Measurements from ENCODE around the gene MARK2.

Gene MARK2

GRCh38 chr11:63884196-63884932 lies 45.5 kb downstream of the MARK2 start:
- no peak for DNase-seq

GRCh38 chr11:63887386-63887999 lies 48.6 kb downstream of the MARK2 start:
- DNase-seq: no peak

- DNase-seq: peak; percentile 83
Measured at GRCh38 chr11:63888170-63889086, 49.5 kb downstream of the MARK2 start.

- DNase-seq: no peak
Measured at GRCh38 chr11:63889344-63889743, 50.4 kb downstream of the MARK2 start.

GRCh38 chr11:63890368-63890767 lies 51.5 kb downstream of the MARK2 start:
- DNase-seq: no peak

GRCh38 chr11:63892228-63892627 lies 53.3 kb downstream of the MARK2 start:
- DNase-seq: no peak

GRCh38 chr11:63893355-63893754 lies 54.4 kb downstream of the MARK2 start:
- DNase-seq: no peak

GRCh38 chr11:63896071-63896470 lies 57.2 kb downstream of the MARK2 start:
- DNase-seq: peak; percentile 8

- DNase-seq: no peak
Measured at GRCh38 chr11:63897459-63898146, 58.7 kb downstream of the MARK2 start.

- no peak for DNase-seq
Measured at GRCh38 chr11:63901660-63902059, 62.8 kb downstream of the MARK2 start.

GRCh38 chr11:63903884-63904283 lies 65.0 kb downstream of the MARK2 start:
- no peak for DNase-seq

GRCh38 chr11:63904743-63905142 lies 65.8 kb downstream of the MARK2 start:
- no peak for DNase-seq

GRCh38 chr11:63905179-63905578 lies 66.3 kb downstream of the MARK2 start:
- DNase-seq: no peak

- no peak for DNase-seq
Measured at GRCh38 chr11:63906087-63906486, 67.2 kb downstream of the MARK2 start.

GRCh38 chr11:63906585-63906984 lies 67.7 kb downstream of the MARK2 start:
- DNase-seq: no peak

- DNase-seq: peak; percentile 72
Measured at GRCh38 chr11:63907063-63907462, 68.2 kb downstream of the MARK2 start.

GRCh38 chr11:63907808-63908530 lies 69.1 kb downstream of the MARK2 start:
- DNase-seq: peak; percentile 58

GRCh38 chr11:63908631-63909401 lies 69.9 kb downstream of the MARK2 start:
- DNase-seq: no peak

GRCh38 chr11:63909591-63910506 lies 70.9 kb downstream of the MARK2 start:
- peak; percentile 62 for DNase-seq

- no peak for DNase-seq
Measured at GRCh38 chr11:63910675-63911074, 71.8 kb downstream of the MARK2 start.

All from NCI-H2171 treated with DMSO at 0.1 percent for 48 hours (cell line).